SK-N-SH treated with all-trans-retinoic acid at 6 μM for 48 hours (cell line): ENCODE data around the gene ZNF423.

Source experiments
- ATAC-seq: fragments of 200-7000 bp; cut with Tn5 transposase; 3 replicates; pipeline ENCODE4 v1.9.1; 2020; ENCODE audit warnings: mild to moderate bottlenecking, moderate library complexity
- ARNTL ChIP-seq: fragments of 450-650 bp; formaldehyde crosslinking; IDR thresholded peaks from 2 replicates; pipeline ENCODE4 v1.5.0; 2020; ENCODE audit warnings: low read depth, mild to moderate bottlenecking, moderate library complexity, borderline replicate concordance
- BACH2 ChIP-seq: fragments of 250-450 bp; sonication (Bioruptor Pico); IDR thresholded peaks from 2 replicates; pipeline ENCODE4 v1.9.0; 2021; ENCODE audit warnings: mild to moderate bottlenecking, borderline replicate concordance
- CSDC2 ChIP-seq: fragments of 250-450 bp; sonication (Bioruptor Pico); IDR thresholded peaks from 2 replicates; pipeline ENCODE4 v1.5.0; 2020; ENCODE audit warnings: mild to moderate bottlenecking, moderate library complexity
- ESRRG ChIP-seq: fragments of 250-450 bp; sonication (Bioruptor Pico); IDR thresholded peaks from 2 replicates; pipeline ENCODE4 v1.6.1; 2021; ENCODE audit warnings: mild to moderate bottlenecking
- GLIS3 ChIP-seq: fragments of 250-450 bp; sonication (Bioruptor Pico); IDR thresholded peaks from 2 replicates; pipeline ENCODE4 v1.5.0; 2020; ENCODE audit warnings: mild to moderate bottlenecking, moderate library complexity
- ISL1 ChIP-seq: fragments of 250-450 bp; sonication (Bioruptor Pico); IDR thresholded peaks from 2 replicates; pipeline ENCODE4 v2.1.2; 2022; ENCODE audit warnings: mild to moderate bottlenecking, moderate library complexity
- OSR1 ChIP-seq: fragments of 250-450 bp; sonication (Bioruptor Pico); IDR thresholded peaks from 2 replicates; pipeline ENCODE4 v1.8.0; 2022; ENCODE audit warnings: moderate library complexity, mild to moderate bottlenecking, inconsistent platforms
- PATZ1 ChIP-seq: fragments of 250-450 bp; sonication (Bioruptor Pico); IDR thresholded peaks from 2 replicates; pipeline ENCODE4 v1.8.0; 2020; ENCODE audit warnings: mild to moderate bottlenecking, moderate library complexity, borderline replicate concordance
- PPARA ChIP-seq: fragments of 250-450 bp; sonication (Bioruptor Pico); IDR thresholded peaks from 2 replicates; pipeline ENCODE4 v1.5.0; 2020; ENCODE audit warnings: mild to moderate bottlenecking, borderline replicate concordance
- RARB ChIP-seq: fragments of 250-450 bp; sonication (Bioruptor Pico); IDR thresholded peaks from 2 replicates; pipeline ENCODE4 v1.8.0; 2021; ENCODE audit warnings: mild to moderate bottlenecking, moderate library complexity
- SNAI2 ChIP-seq: fragments of 250-450 bp; sonication (Bioruptor Pico); IDR thresholded peaks from 2 replicates; pipeline ENCODE4 v1.5.0; 2020; ENCODE audit warnings: mild to moderate bottlenecking, moderate library complexity
- TCF4 ChIP-seq: fragments of 250-450 bp; sonication (Bioruptor Pico); IDR thresholded peaks from 2 replicates; pipeline ENCODE4 v1.8.0; 2021; ENCODE audit warnings: mild to moderate bottlenecking, moderate library complexity, borderline replicate concordance
- TOX ChIP-seq: fragments of 250-450 bp; sonication (Bioruptor Pico); IDR thresholded peaks from 2 replicates; pipeline ENCODE4 v1.8.0; 2021; ENCODE audit warnings: mild to moderate bottlenecking, moderate library complexity, borderline replicate concordance
- TSHZ2 ChIP-seq: fragments of 250-450 bp; sonication (Bioruptor Pico); IDR thresholded peaks from 2 replicates; pipeline ENCODE4 v1.5.0; 2020; ENCODE audit warnings: mild to moderate bottlenecking, moderate library complexity
- ZC3H10 ChIP-seq: fragments of 250-450 bp; sonication (Bioruptor Pico); IDR thresholded peaks from 2 replicates; pipeline ENCODE4 v1.5.1; 2021; ENCODE audit warnings: mild to moderate bottlenecking, moderate library complexity
- ZFP3 ChIP-seq: fragments of 250-450 bp; sonication (Bioruptor Pico); IDR thresholded peaks from 2 replicates; pipeline ENCODE4 v1.5.0; 2020; ENCODE audit warnings: mild to moderate bottlenecking, moderate library complexity
- ZFP30 ChIP-seq: fragments of 450-650 bp; formaldehyde crosslinking; IDR thresholded peaks from 2 replicates; pipeline ENCODE4 v1.5.0; 2022; ENCODE audit warnings: mild to moderate bottlenecking, moderate library complexity
- ZNF565 ChIP-seq: fragments of 450-650 bp; formaldehyde crosslinking; conservative IDR thresholded peaks from 2 replicates; pipeline ENCODE4 v1.5.0; 2020; ENCODE audit warnings: low read depth, mild to moderate bottlenecking, moderate library complexity
- ZNF70 ChIP-seq: fragments of 450-650 bp; formaldehyde crosslinking; IDR thresholded peaks from 2 replicates; pipeline ENCODE4 v1.5.0; 2020; ENCODE audit warnings: mild to moderate bottlenecking, moderate library complexity
- ZNF8 ChIP-seq: fragments of 450-650 bp; formaldehyde crosslinking; IDR thresholded peaks from 2 replicates; pipeline ENCODE4 v1.5.0; 2020; ENCODE audit warnings: mild to moderate bottlenecking, moderate library complexity
- TF ChIP-seq, protein P1 (sequence below): fragments of 250-450 bp; sonication (Bioruptor Pico); IDR thresholded peaks from 2 replicates; pipeline ENCODE4 v1.5.1; 2020; ENCODE audit warnings: low read depth, mild to moderate bottlenecking, moderate library complexity
- TF ChIP-seq, protein P2 (sequence below): fragments of 250-450 bp; sonication (Bioruptor Pico); IDR thresholded peaks from 2 replicates; pipeline ENCODE4 v1.8.0; 2021; ENCODE audit warnings: low read depth, mild to moderate bottlenecking, moderate library complexity, borderline replicate concordance

ZNF423 gene

DNA sequence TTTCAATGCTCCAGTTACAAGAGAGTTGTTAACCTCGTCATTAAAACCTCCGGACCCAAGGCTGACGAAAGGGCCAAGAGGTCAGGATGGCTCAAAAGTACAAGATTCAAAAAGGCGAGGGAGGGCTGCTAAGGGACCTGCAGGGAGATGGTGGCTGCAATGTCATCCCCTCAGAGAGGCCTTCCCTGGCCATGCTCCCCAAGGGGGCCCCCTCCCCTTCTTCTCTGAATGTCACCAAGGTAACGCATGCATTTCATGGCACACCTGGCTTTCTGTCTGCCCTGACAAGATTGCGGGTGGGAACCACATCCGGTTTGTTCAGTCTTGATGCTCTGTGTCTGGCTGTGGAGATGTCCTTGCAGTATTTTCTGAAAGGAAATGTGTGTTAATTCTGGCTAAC is 392.4 kb downstream of the ZNF423 start:
- no peak for TF ChIP-seq ISL1 (CRISPR knock-in tag)
- TF ChIP-seq TOX (CRISPR knock-in tag): no peak
- no peak for TF ChIP-seq ARNTL (CRISPR knock-in tag)
- no peak for TF ChIP-seq ZFP30
- TF ChIP-seq CSDC2: no peak
- TF ChIP-seq PATZ1 (CRISPR knock-in tag): no peak
- TF ChIP-seq ZNF70: no peak
- ATAC-seq: no peak

DNA sequence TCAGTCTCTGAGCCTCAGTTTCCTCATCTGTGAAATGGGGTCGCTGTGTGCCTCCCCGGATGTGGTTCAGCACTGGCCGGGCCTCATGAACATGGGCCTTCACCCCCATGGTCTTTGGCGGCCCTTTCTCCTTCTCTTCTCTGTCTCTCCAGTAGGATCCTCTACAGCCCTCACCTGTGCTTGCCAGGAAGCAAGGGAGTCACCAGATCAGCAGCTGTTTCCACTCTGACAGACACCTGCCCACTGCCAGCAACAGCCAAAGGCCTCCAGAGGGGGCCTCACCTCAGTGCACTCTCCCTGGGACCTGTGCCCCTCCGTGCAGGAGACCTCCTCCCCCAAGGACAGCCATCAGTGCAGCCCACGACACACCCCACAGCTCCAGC is 392.9 kb downstream of the ZNF423 start:
- TF ChIP-seq ZC3H10 (CRISPR knock-in tag): no peak
- no peak for TF ChIP-seq CSDC2
- no peak for TF ChIP-seq ARNTL (CRISPR knock-in tag)
- TF ChIP-seq, protein P1, sequence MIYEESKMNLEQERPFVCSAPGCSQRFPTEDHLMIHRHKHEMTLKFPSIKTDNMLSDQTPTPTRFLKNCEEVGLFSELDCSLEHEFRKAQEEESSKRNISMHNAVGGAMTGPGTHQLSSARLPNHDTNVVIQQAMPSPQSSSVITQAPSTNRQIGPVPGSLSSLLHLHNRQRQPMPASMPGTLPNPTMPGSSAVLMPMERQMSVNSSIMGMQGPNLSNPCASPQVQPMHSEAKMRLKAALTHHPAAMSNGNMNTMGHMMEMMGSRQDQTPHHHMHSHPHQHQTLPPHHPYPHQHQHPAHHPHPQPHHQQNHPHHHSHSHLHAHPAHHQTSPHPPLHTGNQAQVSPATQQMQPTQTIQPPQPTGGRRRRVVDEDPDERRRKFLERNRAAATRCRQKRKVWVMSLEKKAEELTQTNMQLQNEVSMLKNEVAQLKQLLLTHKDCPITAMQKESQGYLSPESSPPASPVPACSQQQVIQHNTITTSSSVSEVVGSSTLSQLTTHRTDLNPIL (CRISPR knock-in tag): no peak
- no peak for TF ChIP-seq TOX (CRISPR knock-in tag)
- TF ChIP-seq BACH2 (CRISPR knock-in tag): no peak
- TF ChIP-seq, protein P2, sequence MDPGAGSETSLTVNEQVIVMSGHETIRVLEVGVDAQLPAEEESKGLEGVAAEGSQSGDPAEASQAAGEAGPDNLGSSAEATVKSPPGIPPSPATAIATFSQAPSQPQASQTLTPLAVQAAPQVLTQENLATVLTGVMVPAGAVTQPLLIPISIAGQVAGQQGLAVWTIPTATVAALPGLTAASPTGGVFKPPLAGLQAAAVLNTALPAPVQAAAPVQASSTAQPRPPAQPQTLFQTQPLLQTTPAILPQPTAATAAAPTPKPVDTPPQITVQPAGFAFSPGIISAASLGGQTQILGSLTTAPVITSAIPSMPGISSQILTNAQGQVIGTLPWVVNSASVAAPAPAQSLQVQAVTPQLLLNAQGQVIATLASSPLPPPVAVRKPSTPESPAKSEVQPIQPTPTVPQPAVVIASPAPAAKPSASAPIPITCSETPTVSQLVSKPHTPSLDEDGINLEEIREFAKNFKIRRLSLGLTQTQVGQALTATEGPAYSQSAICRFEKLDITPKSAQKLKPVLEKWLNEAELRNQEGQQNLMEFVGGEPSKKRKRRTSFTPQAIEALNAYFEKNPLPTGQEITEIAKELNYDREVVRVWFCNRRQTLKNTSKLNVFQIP: no peak
- TF ChIP-seq RARB: no peak
- TF ChIP-seq GLIS3 (CRISPR knock-in tag): no peak
- TF ChIP-seq TCF4 (CRISPR knock-in tag): no peak
- no peak for TF ChIP-seq PPARA (CRISPR knock-in tag)
- TF ChIP-seq ZNF565 (CRISPR knock-in tag): no peak
- no peak for TF ChIP-seq ZNF70
- no peak for TF ChIP-seq SNAI2 (CRISPR knock-in tag)
- no peak for TF ChIP-seq ZFP3 (CRISPR knock-in tag)
- TF ChIP-seq ZNF8 (CRISPR knock-in tag): no peak
- TF ChIP-seq PATZ1 (CRISPR knock-in tag): no peak
- no peak for TF ChIP-seq ISL1 (CRISPR knock-in tag)
- TF ChIP-seq OSR1 (CRISPR knock-in tag): no peak
- no peak for TF ChIP-seq ZFP30
- no peak for ATAC-seq

DNA sequence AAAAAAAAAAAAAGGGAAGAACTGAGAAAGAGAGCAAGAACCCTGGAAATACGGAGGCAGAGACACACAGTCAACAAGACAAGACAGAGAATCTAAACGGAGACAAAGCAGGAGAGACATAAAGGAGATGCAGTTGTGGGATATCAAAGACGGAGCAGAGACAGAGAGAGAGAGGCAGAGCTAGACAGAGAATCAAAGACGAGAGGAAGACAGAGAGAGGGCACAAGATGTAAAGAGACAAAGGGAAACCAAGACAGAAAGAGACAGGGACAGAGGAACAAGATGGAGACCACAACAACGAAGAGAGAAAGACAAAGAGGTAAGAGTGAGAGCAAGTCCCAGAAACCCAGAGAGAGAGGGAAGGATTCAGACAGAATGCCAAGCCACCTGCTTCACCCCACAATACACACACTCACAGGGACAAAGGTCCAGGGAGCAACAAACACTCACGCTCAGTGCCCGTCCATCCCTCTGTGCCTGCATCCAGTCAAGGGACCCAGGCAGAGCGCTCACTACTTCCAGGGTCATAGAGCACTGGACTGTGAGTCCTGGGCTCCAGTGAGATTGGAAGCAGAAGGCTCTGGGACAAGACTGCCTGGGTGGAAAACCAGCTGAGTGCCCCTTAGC is 393.4 kb downstream of the ZNF423 start:
- TF ChIP-seq PATZ1 (CRISPR knock-in tag) (no peak), ZNF70 (no peak), ZFP30 (no peak), TSHZ2 (CRISPR knock-in tag) (no peak), ZC3H10 (CRISPR knock-in tag) (no peak), RARB (no peak), BACH2 (CRISPR knock-in tag) (no peak), ESRRG (no peak)
- ATAC-seq: no peak
